Testis (tissue), 3 donors: ENCODE data around the gene USP35. TPM values are rescaled to one million over a fixed set of nuclear protein-coding genes. Genes with fewer than 3 reads are reported as not detected.

Source experiments
- DNase-seq: peaks from one replicate; pipeline ENCODE4 v3.0.0-alpha.2; 2019
- H3K27ac ChIP-seq, 2 donors: fragments of 200-600 bp; sonication (generic); one replicate each; pipeline ENCODE4 v1.5.1; 2019
- H3K27me3 ChIP-seq: fragments of 200-600 bp; sonication (generic); one replicate; pipeline ENCODE4 v1.5.1; 2019
- H3K36me3 ChIP-seq: fragments of 200-600 bp; sonication (generic); one replicate; pipeline ENCODE4 v1.5.1; 2017; ENCODE audit warnings: low read depth; ENCODE audit errors: missing control alignments
- H3K4me1 ChIP-seq: fragments of 200-600 bp; sonication (generic); one replicate; pipeline ENCODE4 v1.5.1; 2019
- H3K4me3 ChIP-seq, 2 donors: fragments of 200-600 bp; sonication (generic); one replicate each; pipeline ENCODE4 v1.5.1; 2017 to 2019
- H3K9me3 ChIP-seq: fragments of 200-600 bp; sonication (generic); one replicate; pipeline ENCODE4 v1.5.1; 2017
- CTCF ChIP-seq, 3 experiments: fragments of 450-650 bp in 2 of 3; fragments of 200-600 bp in 1 of 3; sonication (generic) in 1 of 3; IDR thresholded peaks; one replicate each; pipeline ENCODE4 v1.5.1; 2016 to 2019; ENCODE audit warnings: antibody characterized with exemption in 3 of 3, mild to moderate bottlenecking in 2 of 3, moderate library complexity in 1 of 3
- POLR2A ChIP-seq: fragments of 450-650 bp; IDR thresholded peaks from one replicate; pipeline ENCODE4 v1.6.1; 2017; ENCODE audit warnings: antibody characterized with exemption, mild to moderate bottlenecking, moderate library complexity
- WGBS, 2 donors: methylation state at CpG; one replicate each; pipeline ENCODE4 v1.1.5; 2018; 5-methylcytosine and 5-hydroxymethylcytosine counted together
- intact Hi-C: fragments of 100-400 bp; cut with DNase I; formaldehyde crosslinking; loops from one replicate; pipeline ENCODE4 v1.15.1; 2023; ENCODE audit warnings: low total_unique reads
- polyA plus RNA-seq: library from polyadenylated mRNA; stranded (reverse); fragments of 350-450 nt; fragmentation: Illumina TruSeq; extraction: RNeasy Lipid Tissue Mini Kit (QIAGEN cat#74804); gene quantifications from one replicate; pipeline ENCODE4 v1.2.3, GENCODE V29; 2014; ENCODE audit warnings: low read depth, low replicate concordance; ENCODE audit not compliant: insufficient read depth
- total RNA-seq, 2 donors: library from RNA; depleted of rRNA; stranded (reverse); fragments of >200 nt; gene quantifications; one replicate each; pipeline ENCODE4 v1.2.3, GENCODE V29; 2016

The USP35 gene
- total and polyA plus RNA-seq, 3 donors from 2014 or later: 10.5 to 33.5 (median 25.8) TPM

DNA sequence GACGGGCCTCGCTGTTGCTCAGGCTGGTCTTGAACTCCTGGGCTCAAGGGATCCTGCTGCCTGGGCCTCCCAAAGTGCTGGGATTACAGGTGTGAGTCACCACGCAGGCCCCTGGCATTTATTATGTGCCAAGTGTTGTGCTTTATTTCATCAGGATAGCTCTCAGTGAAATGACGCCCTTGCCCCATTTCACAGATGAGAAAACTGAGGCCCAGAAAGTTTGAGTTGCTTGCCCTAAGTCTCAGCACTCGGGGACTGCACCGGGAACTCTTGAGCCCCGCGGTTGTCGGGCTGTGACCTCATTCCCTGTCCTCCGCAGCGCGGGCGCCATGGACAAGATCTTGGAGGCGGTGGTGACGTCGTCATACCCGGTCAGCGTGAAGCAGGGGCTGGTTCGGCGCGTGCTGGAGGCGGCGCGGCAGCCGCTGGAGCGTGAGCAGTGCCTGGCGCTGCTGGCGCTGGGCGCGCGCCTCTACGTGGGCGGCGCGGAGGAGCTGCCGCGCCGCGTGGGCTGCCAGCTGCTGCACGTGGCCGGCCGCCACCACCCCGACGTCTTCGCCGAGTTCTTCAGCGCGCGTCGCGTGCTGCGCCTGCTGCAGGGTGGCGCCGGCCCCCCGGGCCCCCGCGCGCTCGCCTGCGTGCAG lies 7.3 kb downstream of the USP35 start:
- H3K27me3 ChIP-seq: no peaks in the 10 kb centered on the region
- peaks cover 12% of the 10 kb centered on the region for H3K4me1 ChIP-seq
- no peaks in the 10 kb centered on the region for H3K36me3 ChIP-seq
- H3K27ac ChIP-seq: no peak overlapping the region
- intact Hi-C loops: no loop called here
- TF ChIP-seq CTCF (IDR thresholded peaks at IDR 0.05) (no peak), POLR2A (no peak)
- peak; percentile 33 for DNase-seq
- H3K4me3 ChIP-seq: peak overlapping the region in 1 of 2 donors; percentile 21
- H3K9me3 ChIP-seq: no peaks in the 10 kb centered on the region
- WGBS, 2 donors: 58 to 67% methylated on average over 2 to 60 of the region's 60 CpGs

GRCh38 chr11:78196661-78197091 lies 8.0 kb downstream of the USP35 start:
- DNase-seq: no peak
- intact Hi-C loops: no loop called here

DNA sequence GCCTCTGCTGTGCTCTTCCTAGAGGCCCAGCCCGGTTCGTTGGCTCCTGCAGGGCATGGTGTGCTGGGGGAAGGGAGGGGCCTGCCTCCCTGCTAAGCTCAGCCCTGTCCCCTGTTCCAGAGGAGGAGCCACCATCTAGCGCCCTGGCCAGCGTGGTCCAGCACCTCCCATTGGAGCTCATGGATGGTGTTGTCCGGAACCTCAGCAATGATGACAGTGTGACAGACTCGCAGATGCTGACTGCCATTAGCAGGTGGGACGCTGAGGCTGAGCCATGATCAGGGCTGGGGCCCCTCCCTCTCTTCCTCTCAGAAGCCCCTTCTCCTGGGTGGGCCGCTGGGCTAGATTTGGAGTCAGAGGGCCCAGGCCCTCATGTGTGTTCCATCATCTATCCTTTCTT lies 9.1 kb downstream of the USP35 start:
- intact Hi-C loops: no loop called here
- H3K27ac ChIP-seq: no peak overlapping the region
- TF ChIP-seq CTCF (IDR thresholded peaks at IDR 0.05) (no peak), POLR2A (no peak)
- no peak for DNase-seq
- H3K9me3 ChIP-seq: no peaks in the 10 kb centered on the region
- peaks cover 3% of the 10 kb centered on the region for H3K4me1 ChIP-seq
- WGBS, 2 donors: 75 to 79% methylated on average over 5 to 7 of the region's 8 CpGs
- H3K4me3 ChIP-seq: no peak overlapping the region
- no peaks in the 10 kb centered on the region for H3K36me3 ChIP-seq
- no peaks in the 10 kb centered on the region for H3K27me3 ChIP-seq

More at GRCh38 chr11:78196661-78197091, 8.0 kb downstream of the USP35 start:
- Histone ChIP-seq H3K36me3 (no peaks in the 10 kb centered on the region), H3K4me1 (peaks cover 12% of the 10 kb centered on the region), H3K27me3 (no peaks in the 10 kb centered on the region), H3K27ac (no peak overlapping the region), H3K4me3 (peak overlapping the region; percentile 21 to 43), H3K9me3 (no peaks in the 10 kb centered on the region)
- TF ChIP-seq POLR2A (no peak), CTCF (IDR thresholded peaks at IDR 0.05) (no peak)
- WGBS, 2 donors: 76 to 85% methylated on average over 20 to 38 of the region's 40 CpGs

DNA sequence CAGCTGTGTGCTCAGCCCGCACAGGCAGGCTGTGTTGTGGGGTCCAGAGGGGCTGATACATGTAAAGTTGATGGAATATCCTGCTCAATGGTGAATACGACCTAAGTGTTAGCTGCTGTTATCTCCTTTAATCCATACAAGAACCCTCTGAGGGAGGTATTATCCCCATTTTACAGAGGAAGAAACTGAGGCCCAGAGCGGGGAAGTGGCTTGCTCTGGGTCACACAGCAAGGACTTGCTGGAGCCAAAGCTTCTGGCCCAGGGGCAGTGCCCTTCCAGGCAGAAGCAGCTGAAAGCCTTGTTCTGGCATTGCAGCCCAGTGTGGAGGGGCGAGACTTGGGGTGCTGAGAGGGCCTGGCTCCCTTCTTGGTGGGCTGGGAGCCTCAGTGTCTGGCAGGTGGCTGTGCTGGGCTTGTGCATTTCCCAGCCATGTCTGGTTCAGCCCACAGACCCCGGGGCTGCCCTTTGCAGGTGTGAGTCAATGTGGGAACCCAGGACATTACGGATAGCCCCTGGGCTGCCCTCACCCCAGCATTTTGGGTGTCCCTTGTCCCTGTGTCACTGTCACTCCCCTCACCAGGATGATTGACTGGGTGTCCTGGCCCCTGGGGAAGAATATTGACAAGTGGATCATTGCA lies 10.4 kb downstream of the USP35 start:
- no peaks in the 10 kb centered on the region for H3K36me3 ChIP-seq
- H3K27ac ChIP-seq: no peak overlapping the region
- no peak overlapping the region for H3K4me3 ChIP-seq
- DNase-seq: no peak
- no peaks in the 10 kb centered on the region for H3K9me3 ChIP-seq
- TF ChIP-seq CTCF (IDR thresholded peaks at IDR 0.05) (no peak), POLR2A (no peak)
- intact Hi-C loops: no loop called here
- WGBS, 2 donors: 89 to 98% methylated on average over 4 to 6 of the region's 6 CpGs
- no peaks in the 10 kb centered on the region for H3K4me1 ChIP-seq
- no peaks in the 10 kb centered on the region for H3K27me3 ChIP-seq

DNA sequence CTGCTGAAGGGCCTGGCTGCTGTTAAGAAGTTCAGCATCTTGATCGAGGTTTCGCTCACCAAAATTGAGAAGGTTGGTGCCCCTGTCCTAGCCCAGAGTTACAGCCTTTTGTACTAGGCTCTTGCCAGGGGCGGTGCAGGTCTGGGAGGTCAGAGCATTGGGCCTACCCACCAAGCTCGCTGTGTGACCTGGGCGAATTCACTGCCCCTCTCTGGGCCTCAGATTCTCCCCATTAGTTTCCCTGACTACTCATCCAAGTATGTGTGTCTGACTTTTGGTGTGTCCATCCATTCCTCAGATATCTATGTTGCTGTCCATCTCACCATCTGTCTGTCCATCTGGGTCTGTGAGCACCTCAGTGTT lies 10.9 kb downstream of the USP35 start:
- 97% methylated on average over 5 of the region's 5 CpGs for WGBS, 2 donors
- no peak for DNase-seq
- TF ChIP-seq POLR2A: no peak
- no peak for TF ChIP-seq CTCF (IDR thresholded peaks at IDR 0.05)

More for the DNA sequence above, 10.9 kb downstream of the USP35 start:
- Histone ChIP-seq H3K9me3 (no peaks in the 10 kb centered on the region), H3K27me3 (no peaks in the 10 kb centered on the region), H3K27ac (no peak overlapping the region), H3K4me1 (no peaks in the 10 kb centered on the region), H3K36me3 (no peaks in the 10 kb centered on the region), H3K4me3 (no peak overlapping the region)
- intact Hi-C loops: no loop called here
